Astrocyte (in vitro differentiated cells and primary cell): Measurements from ENCODE around the gene ME3.

Experiments used
- CTCF ChIP-seq: IDR thresholded peaks from 2 replicates; pipeline ENCODE4 v1.5.1; 2011; ENCODE audit warnings: low read depth, mild to moderate bottlenecking, inconsistent platforms, low read length, moderate library complexity; ENCODE audit not compliant: insufficient read depth
- EZH2 ChIP-seq: IDR thresholded peaks from 2 replicates; pipeline ENCODE4 v1.6.1; 2012; ENCODE audit warnings: mild to moderate bottlenecking, low read length, inconsistent platforms; ENCODE audit not compliant: insufficient read depth

DNA sequence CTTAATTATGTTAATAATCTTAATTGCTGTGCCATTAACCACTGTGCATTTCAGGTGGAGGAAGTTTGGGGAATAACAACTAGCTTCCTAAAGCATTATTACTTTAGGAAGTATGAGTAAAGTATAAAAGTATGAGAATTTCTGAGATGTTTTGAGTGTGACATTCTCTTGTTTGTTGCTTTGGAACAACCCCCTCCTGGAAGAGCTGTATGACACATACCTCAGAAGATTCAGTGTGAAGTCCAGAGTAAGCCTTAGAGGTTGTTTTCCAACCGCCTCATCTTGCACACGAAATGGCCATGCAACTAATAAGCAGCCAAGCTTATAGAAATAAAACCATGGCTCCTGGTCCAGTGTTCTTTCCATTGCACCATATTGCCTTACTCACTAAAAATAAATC is 276.0 kb downstream of the ME3 start:
- TF ChIP-seq CTCF (no peak), EZH2 (no peak)
